Neuronal stem cell (in vitro differentiated cells): ENCODE data around the gene GSX1.

ENCODE experiments used
- DNase-seq: peaks from one replicate; pipeline ENCODE4 v3.0.0-alpha.2; 2013; ENCODE audit warnings: low spot score
- H2AFZ ChIP-seq: one replicate; pipeline ENCODE4 v1.6.1; 2013; ENCODE audit warnings: mild to moderate bottlenecking, low read length, inconsistent platforms
- H2AK5ac ChIP-seq: 2 replicates; pipeline ENCODE4 v1.6.1; 2013; ENCODE audit warnings: low read depth, mild to moderate bottlenecking, inconsistent platforms, low read length, moderate library complexity, mixed read lengths
- H2BK120ac ChIP-seq: 2 replicates; pipeline ENCODE4 v1.6.1; 2013; ENCODE audit warnings: low read depth, mild to moderate bottlenecking, inconsistent platforms, low read length, moderate library complexity, mixed read lengths
- H2BK12ac ChIP-seq: one replicate; pipeline ENCODE4 v1.6.1; 2013; ENCODE audit warnings: low read length, inconsistent platforms
- H2BK15ac ChIP-seq: 2 replicates; pipeline ENCODE4 v1.6.1; 2013; ENCODE audit warnings: mild to moderate bottlenecking, low read length, inconsistent platforms, mixed read lengths
- H2BK5ac ChIP-seq: one replicate; pipeline ENCODE4 v1.6.1; 2013; ENCODE audit warnings: inconsistent platforms, mild to moderate bottlenecking, low read length, moderate library complexity
- H3K14ac ChIP-seq: one replicate; pipeline ENCODE4 v1.6.1; 2013; ENCODE audit warnings: low read length, inconsistent platforms
- H3K18ac ChIP-seq: 2 replicates; pipeline ENCODE4 v1.6.1; 2013; ENCODE audit warnings: low read length, inconsistent platforms
- H3K23ac ChIP-seq: 2 replicates; pipeline ENCODE4 v1.6.1; 2013; ENCODE audit warnings: low read depth, mild to moderate bottlenecking, mixed read lengths, low read length, inconsistent platforms; ENCODE audit not compliant: poor library complexity
- H3K27ac ChIP-seq: replicated peaks from 3 replicates; pipeline ENCODE4 v1.5.1; 2013; ENCODE audit warnings: low read length, inconsistent platforms
- H3K27me3 ChIP-seq, 3 experiments: 2 replicates each; pipeline ENCODE4 v1.6.1; 2013; ENCODE audit warnings: low read length in 3 of 3, mild to moderate bottlenecking in 2 of 3, inconsistent platforms in 1 of 3, low read depth in 1 of 3, mixed read lengths in 1 of 3, moderate library complexity in 1 of 3; ENCODE audit not compliant: control insufficient read depth in 3 of 3, insufficient read depth in 3 of 3
- H3K36me3 ChIP-seq, 2 donors: replicated peaks in 1 of 2; 2 replicates each; pipeline ENCODE4 v1.6.1; 2013; ENCODE audit warnings: low read length in 2 of 2; ENCODE audit not compliant: control insufficient read depth in 2 of 2, insufficient read depth in 2 of 2
- H3K4ac ChIP-seq: 2 replicates; pipeline ENCODE4 v1.6.1; 2013; ENCODE audit warnings: inconsistent platforms, mild to moderate bottlenecking, low read length, moderate library complexity
- H3K4me1 ChIP-seq, 2 donors: 1 replicate in 1 of 2; 2 replicates in 1 of 2; pipeline ENCODE4 v1.6.1; 2013; ENCODE audit warnings: low read length in 2 of 2, low read depth in 1 of 2; ENCODE audit not compliant: control insufficient read depth in 2 of 2, insufficient read depth in 1 of 2
- H3K4me2 ChIP-seq: one replicate; pipeline ENCODE4 v1.6.1; 2013; ENCODE audit warnings: mild to moderate bottlenecking, low read length, inconsistent platforms; ENCODE audit not compliant: insufficient read depth, poor library complexity, severe bottlenecking
- H3K4me3 ChIP-seq, 2 donors: 2 replicates each; pipeline ENCODE4 v1.5.1; 2013; ENCODE audit warnings: low read length in 2 of 2, mild to moderate bottlenecking in 2 of 2, inconsistent platforms in 1 of 2, moderate library complexity in 1 of 2
- H3K79me1 ChIP-seq: one replicate; pipeline ENCODE4 v1.6.1; 2013; ENCODE audit warnings: low read depth, mild to moderate bottlenecking, inconsistent platforms, low read length, moderate library complexity
- H3K9ac ChIP-seq: one replicate; pipeline ENCODE4 v1.6.1; 2013; ENCODE audit warnings: mild to moderate bottlenecking, low read depth, low read length, inconsistent platforms; ENCODE audit not compliant: poor library complexity
- H3K9me3 ChIP-seq, 2 donors: replicated peaks in 1 of 2; 2 replicates each; pipeline versions ENCODE3 to v1.6.1; 2013; ENCODE audit warnings: low read length in 2 of 2, mild to moderate bottlenecking in 2 of 2, inconsistent platforms in 1 of 2, low read depth in 1 of 2, mixed read lengths in 1 of 2, moderate library complexity in 1 of 2; ENCODE audit not compliant: control insufficient read depth in 2 of 2, insufficient read depth in 1 of 2
- H4K8ac ChIP-seq: one replicate; pipeline ENCODE4 v1.6.1; 2013; ENCODE audit warnings: low read depth, mild to moderate bottlenecking, inconsistent platforms, low read length, moderate library complexity
- H4K91ac ChIP-seq: one replicate; pipeline ENCODE4 v1.6.1; 2013; ENCODE audit warnings: low read length, low read depth, mild to moderate bottlenecking, inconsistent platforms; ENCODE audit not compliant: poor library complexity
- WGBS, 2 donors: extraction: QIAGEN DNeasy Blood & Tissue Kit; methylation state at CpG; one replicate each; pipeline ENCODE4 v1.1.7; 2013; ENCODE audit warnings: missing lambda C conversion rate in 2 of 2, mixed read lengths in 1 of 2; ENCODE audit not compliant: insufficient read length in 2 of 2, insufficient replicate concordance in 1 of 2; ENCODE audit errors: extremely low coverage in 2 of 2; 5-methylcytosine and 5-hydroxymethylcytosine counted together

The GSX1 gene

GRCh38 chr13:27751953-27752532 is 40.2 kb upstream of the GSX1 start:
- H3K18ac ChIP-seq, result no peak overlapping the region
- no peak overlapping the region for H4K91ac ChIP-seq
- no peak overlapping the region for H2AFZ ChIP-seq
- H2AK5ac ChIP-seq, result no peak overlapping the region
- no peaks in the 10 kb centered on the region for H3K27me3 ChIP-seq
- H3K9me3 ChIP-seq, result peaks cover 0 to 4% of the 10 kb centered on the region in 2 donors
- no peaks in the 10 kb centered on the region for H3K36me3 ChIP-seq
- H3K4me3 ChIP-seq, result no peak overlapping the region
- no CpG with 5 or more reads among the region's 4 CpGs for WGBS, 2 donors
- no peaks in the 10 kb centered on the region for H3K79me1 ChIP-seq
- H3K14ac ChIP-seq, result no peak overlapping the region
- H3K27ac ChIP-seq, result no peak overlapping the region
- H4K8ac ChIP-seq, result no peak overlapping the region
- no peak overlapping the region for H3K9ac ChIP-seq
- H3K23ac ChIP-seq, result no peak overlapping the region
- H3K4me2 ChIP-seq, result no peak overlapping the region
- peaks cover 0 to 3% of the 10 kb centered on the region in 2 donors for H3K4me1 ChIP-seq
- no peak for DNase-seq
- H2BK15ac ChIP-seq, result no peak overlapping the region
- H3K4ac ChIP-seq, result no peak overlapping the region
- no peak overlapping the region for H2BK5ac ChIP-seq
- no peak overlapping the region for H2BK12ac ChIP-seq
- no peak overlapping the region for H2BK120ac ChIP-seq

- no peak overlapping the region for H2BK5ac ChIP-seq
- no peak overlapping the region for H4K8ac ChIP-seq
- no peak overlapping the region for H2AFZ ChIP-seq
- no peak overlapping the region for H4K91ac ChIP-seq
- H3K18ac ChIP-seq, result no peak overlapping the region
- no peak overlapping the region for H3K23ac ChIP-seq
- no peak overlapping the region for H3K4me3 ChIP-seq
- H3K4me2 ChIP-seq, result no peak overlapping the region
- no peak overlapping the region for H2BK15ac ChIP-seq
- no peak overlapping the region for H3K27ac ChIP-seq
- no peaks in the 10 kb centered on the region for H3K27me3 ChIP-seq
- H2AK5ac ChIP-seq, result no peak overlapping the region
- no peak overlapping the region for H3K4ac ChIP-seq
- no peak overlapping the region for H3K9ac ChIP-seq
- no peak overlapping the region for H2BK12ac ChIP-seq
- no CpG with 5 or more reads among the region's 9 CpGs for WGBS, 2 donors
- no peaks in the 10 kb centered on the region for H3K9me3 ChIP-seq
- no peaks in the 10 kb centered on the region for H3K4me1 ChIP-seq
- H3K79me1 ChIP-seq, result no peaks in the 10 kb centered on the region
- H3K36me3 ChIP-seq, result no peaks in the 10 kb centered on the region
- H3K14ac ChIP-seq, result no peak overlapping the region
- DNase-seq, result no peak
- H2BK120ac ChIP-seq, result no peak overlapping the region
These were observed 26.6 kb upstream of the GSX1 start for GRCh38 chr13:27765650-27766049.

- Histone ChIP-seq H2BK12ac (no peak overlapping the region), H2BK15ac (no peak overlapping the region), H3K9ac (no peak overlapping the region), H3K23ac (no peak overlapping the region), H3K9me3 (no peaks in the 10 kb centered on the region), H3K79me1 (no peaks in the 10 kb centered on the region), H3K4me1 (peaks cover 2% of the 10 kb centered on the region in 2 donors), H3K14ac (no peak overlapping the region), H2AK5ac (no peak overlapping the region), H4K91ac (no peak overlapping the region), H3K36me3 (no peaks in the 10 kb centered on the region), H4K8ac (no peak overlapping the region), H2BK5ac (no peak overlapping the region), H3K18ac (no peak overlapping the region), H3K4me3 (no peak overlapping the region), H3K4me2 (no peak overlapping the region), H3K27ac (no peak overlapping the region), H3K27me3 (no peaks in the 10 kb centered on the region), H3K4ac (no peak overlapping the region), H2BK120ac (no peak overlapping the region), H2AFZ (peak overlapping the region; percentile 64)
- WGBS, 2 donors, result no CpG with 5 or more reads among the region's 3 CpGs
- DNase-seq, result no peak
These were observed 21.5 kb upstream of the GSX1 start for GRCh38 chr13:27770809-27771208.

GRCh38 chr13:27772651-27773425 is 19.4 kb upstream of the GSX1 start:
- no peak for DNase-seq
- Histone ChIP-seq H3K36me3 (no peaks in the 10 kb centered on the region), H2BK15ac (no peak overlapping the region), H4K91ac (no peak overlapping the region), H3K4me2 (no peak overlapping the region), H2AK5ac (no peak overlapping the region), H3K4me3 (no peak overlapping the region), H3K18ac (no peak overlapping the region), H3K4me1 (peaks cover 8 to 13% of the 10 kb centered on the region in 2 donors), H3K27ac (no peak overlapping the region), H3K79me1 (no peaks in the 10 kb centered on the region), H3K14ac (no peak overlapping the region), H3K9me3 (no peaks in the 10 kb centered on the region), H2BK12ac (no peak overlapping the region), H4K8ac (no peak overlapping the region), H3K27me3 (no peaks in the 10 kb centered on the region), H3K9ac (no peak overlapping the region), H3K23ac (no peak overlapping the region), H2BK5ac (no peak overlapping the region), H2BK120ac (no peak overlapping the region), H2AFZ (no peak overlapping the region), H3K4ac (no peak overlapping the region)
- no CpG with 5 or more reads among the region's 14 CpGs for WGBS, 2 donors
